H1 (cell line): Measurements from ENCODE around the gene TRMT10A.

Experiments used
- CBX8 ChIP-seq: fragments of 300-800, 300-1000 bp; sonication (generic); IDR thresholded peaks from 2 replicates; pipeline ENCODE4 v1.7.1; 2016; ENCODE audit warnings: low read depth, low read length, borderline replicate concordance
- POLR2A ChIP-seq, 2 experiments: IDR thresholded peaks; 1 replicate in 1 of 2; 2 replicates in 1 of 2; pipeline ENCODE4 v1.6.1; 2011; ENCODE audit warnings: low read depth in 2 of 2, low read length in 2 of 2, mild to moderate bottlenecking in 2 of 2; ENCODE audit errors: control extremely low read depth in 1 of 2
- RAD21 ChIP-seq, 2 experiments: IDR thresholded peaks in 1 of 2; conservative IDR thresholded peaks in 1 of 2; 2 replicates each; pipeline ENCODE4 v1.6.1; 2011; ENCODE audit warnings: low read depth in 2 of 2, low read length in 2 of 2, improper control_type of control experiment in 1 of 2, inconsistent platforms in 1 of 2, mild to moderate bottlenecking in 1 of 2, moderate library complexity in 1 of 2
- TF ChIP-seq, protein P1 (sequence below), 3 experiments: IDR thresholded peaks; 1 replicate in 2 of 3; 2 replicates in 1 of 3; pipeline versions ENCODE4 v1.5.1 to v1.6.1; 2011; ENCODE audit warnings: low read length in 3 of 3, mild to moderate bottlenecking in 3 of 3, inconsistent platforms in 2 of 3, low read depth in 1 of 3, moderate library complexity in 1 of 3; ENCODE audit not compliant: insufficient read depth in 1 of 3; ENCODE audit errors: control extremely low read depth in 1 of 3

DNA sequence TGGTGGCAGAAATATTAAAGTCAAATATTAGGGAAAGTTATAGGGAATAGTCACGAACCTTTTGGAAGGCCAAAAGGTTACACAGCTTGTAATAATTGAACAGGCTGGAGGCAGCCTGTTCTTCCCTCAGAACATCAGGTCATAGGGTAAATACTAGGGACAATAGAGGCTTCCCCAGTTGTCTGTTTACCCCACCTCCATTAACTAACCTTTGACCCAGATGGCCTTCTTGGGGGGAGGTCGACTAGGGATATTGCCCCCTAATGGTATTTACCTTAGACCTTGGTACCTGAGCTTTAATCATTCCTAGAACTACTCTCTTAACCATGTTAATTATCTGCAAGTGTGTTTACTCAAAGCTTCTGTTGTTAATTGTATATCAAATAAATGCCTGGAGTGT, 27.0 kb downstream of the TRMT10A start:
- TF ChIP-seq, protein P1, sequence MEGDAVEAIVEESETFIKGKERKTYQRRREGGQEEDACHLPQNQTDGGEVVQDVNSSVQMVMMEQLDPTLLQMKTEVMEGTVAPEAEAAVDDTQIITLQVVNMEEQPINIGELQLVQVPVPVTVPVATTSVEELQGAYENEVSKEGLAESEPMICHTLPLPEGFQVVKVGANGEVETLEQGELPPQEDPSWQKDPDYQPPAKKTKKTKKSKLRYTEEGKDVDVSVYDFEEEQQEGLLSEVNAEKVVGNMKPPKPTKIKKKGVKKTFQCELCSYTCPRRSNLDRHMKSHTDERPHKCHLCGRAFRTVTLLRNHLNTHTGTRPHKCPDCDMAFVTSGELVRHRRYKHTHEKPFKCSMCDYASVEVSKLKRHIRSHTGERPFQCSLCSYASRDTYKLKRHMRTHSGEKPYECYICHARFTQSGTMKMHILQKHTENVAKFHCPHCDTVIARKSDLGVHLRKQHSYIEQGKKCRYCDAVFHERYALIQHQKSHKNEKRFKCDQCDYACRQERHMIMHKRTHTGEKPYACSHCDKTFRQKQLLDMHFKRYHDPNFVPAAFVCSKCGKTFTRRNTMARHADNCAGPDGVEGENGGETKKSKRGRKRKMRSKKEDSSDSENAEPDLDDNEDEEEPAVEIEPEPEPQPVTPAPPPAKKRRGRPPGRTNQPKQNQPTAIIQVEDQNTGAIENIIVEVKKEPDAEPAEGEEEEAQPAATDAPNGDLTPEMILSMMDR (IDR thresholded peaks at IDR 0.05; ENCODE audit: control extremely low read depth in 1 of 3, insufficient read depth in 1 of 3, low read depth in 1 of 3, low read length in 3 of 3): no peak
- TF ChIP-seq RAD21 (IDR thresholded peaks at IDR 0.05 in 1 of 2, conservative IDR thresholded peaks at IDR 0.05 in 1 of 2; ENCODE audit: low read depth in 2 of 2, low read length in 2 of 2): no peak
- TF ChIP-seq POLR2A (IDR thresholded peaks at IDR 0.05; ENCODE audit: control extremely low read depth in 1 of 2, low read depth in 2 of 2, low read length in 2 of 2): no peak
- TF ChIP-seq CBX8: no peak
